Measurements from ENCODE around the gene STARD10. TPM values are rescaled to one million over a fixed set of nuclear protein-coding genes. Genes with fewer than 3 reads are reported as not detected.

Gene STARD10
- total and polyA plus RNA-seq, 9 of the 15 experiments (the other 6 are each of a cell fraction or from before 2014, with no cell fraction given), result 0.15 to 52.9 (median 32.3) TPM

- peaks cover 19% of the 10 kb centered on the region; the same call in 2 of the 3 replicates for H3K36me3 ChIP-seq (ENCODE audit: control insufficient read depth, insufficient read depth, low read length)
- in situ Hi-C loops (cut with MboI) (no loop called here), intact Hi-C loops (cut with micrococcal nuclease) (no loop called here)
- H3K4me2 ChIP-seq (ENCODE audit: insufficient read depth, low read length), result no peak overlapping the region
- peaks cover 14% of the 10 kb centered on the region for H3K79me2 ChIP-seq (ENCODE audit: control insufficient read depth, insufficient read depth, low read length)
- POLR2A ChIA-PET, result interaction anchor here (0.6 kb wide), 1 partner anchor 23 kb away, joined by 3 read pairs; no protein-coding TSS in a partner anchor
- 76% methylated on average over 3 of the region's 4 CpGs for WGBS (ENCODE audit: insufficient coverage, low coverage, missing lambda C conversion rate)
- H3K9ac ChIP-seq (ENCODE audit: insufficient read depth in 1 of 2, low read depth in 2 of 2, low read length in 2 of 2), result peak overlapping the region in 1 of 2 experiments; percentile 59; a peak in 1 of 4 replicates
- H3K27me3 ChIP-seq (ENCODE audit: control insufficient read depth in 2 of 2, insufficient read depth in 2 of 2, low read length in 2 of 2), result no peaks in the 10 kb centered on the region
- ATAC-seq, result no peak
- no peaks in the 10 kb centered on the region for H4K20me1 ChIP-seq (replicated peaks; ENCODE audit: control insufficient read depth, insufficient read depth, low read length)
- no TSS peak for BruUV-seq (replicated peaks)
- no peak overlapping the region for H3K27ac ChIP-seq (ENCODE audit: extremely low read depth, low read depth, low read length)
- H3K9me1 ChIP-seq (ENCODE audit: control insufficient read depth, insufficient read depth, low read length), result no peaks in the 10 kb centered on the region
- no peak overlapping the region for H3K4me3 ChIP-seq
- no peak overlapping the region for H2AFZ ChIP-seq (ENCODE audit: low read depth, low read length)
- TF ChIP-seq ILF3 (IDR thresholded peaks at IDR 0.05; ENCODE audit: borderline replicate concordance), result no peak
- TF ChIP-seq PRMT5 (CRISPR knock-in tag; IDR thresholded peaks at IDR 0.05), result no peak
- no peak for TF ChIP-seq RBM25 (IDR thresholded peaks at IDR 0.05; ENCODE audit: low read depth, low read length, severe bottlenecking)
- no peak for TF ChIP-seq MNT (conservative IDR thresholded peaks at IDR 0.05)
- no peak for TF ChIP-seq PBX2 (CRISPR knock-in tag; IDR thresholded peaks at IDR 0.05; ENCODE audit: low read depth)
- no peak for TF ChIP-seq PBX2 (tag; conservative IDR thresholded peaks at IDR 0.05; ENCODE audit: low read depth)
- TF ChIP-seq RBM14 (IDR thresholded peaks at IDR 0.05; ENCODE audit: borderline replicate concordance, insufficient read depth, low read depth, low read length), result no peak
- no peak for TF ChIP-seq FOXK1 (CRISPR knock-in tag; IDR thresholded peaks at IDR 0.05; ENCODE audit: borderline replicate concordance)
- TF ChIP-seq ZNF277 (CRISPR knock-in tag; IDR thresholded peaks at IDR 0.05; ENCODE audit: borderline replicate concordance), result no peak
- no peak for TF ChIP-seq ZNF324 (CRISPR knock-in tag; IDR thresholded peaks at IDR 0.05)
- no peak for TF ChIP-seq ZNF316 (IDR thresholded peaks at IDR 0.05)
- no peak for TF ChIP-seq DLX4 (CRISPR knock-in tag; IDR thresholded peaks at IDR 0.05)
- TF ChIP-seq FOXA1 (IDR thresholded peaks at IDR 0.05; ENCODE audit: borderline replicate concordance), result no peak
- FAIRE-seq, result no peak
- CTCF ChIA-PET (ENCODE audit: low intra/inter-chr PET ratio), result no interaction called here
- H3K4me1 ChIP-seq (replicated peaks in 1 of 2; ENCODE audit: control insufficient read depth in 2 of 2, insufficient read depth in 2 of 2, low read length in 2 of 2), result peaks cover 33 to 59% of the 10 kb centered on the region in 2 experiments
- no peaks in the 10 kb centered on the region for H3K9me3 ChIP-seq (replicated peaks; ENCODE audit: control insufficient read depth, insufficient read depth, low read depth, low read length)
- no peak for DNase-seq (ENCODE audit: extremely low read depth in 1 of 4, low spot score in 3 of 4)
Observed at GRCh38 chr11:72755713-72756285, 38.0 kb downstream of the STARD10 start.

Data from K562 (cell line).